Aorta (tissue), 5 donors: Measurements from ENCODE around the gene KRTAP4-11. TPM values are rescaled to one million over a fixed set of nuclear protein-coding genes. Genes with fewer than 3 reads are reported as not detected.
"Not testable (repeated sequence)": the region's sequence is repeated elsewhere in the genome, so short reads cannot be mapped to it uniquely, and the experiment has no call there.

Experiments used
- ATAC-seq: fragments of 200-7000 bp; cut with Tn5 transposase; one replicate; pipeline ENCODE4 v1.9.1; 2022; ENCODE audit warnings: moderate library complexity; ENCODE audit not compliant: low FRiP score
- DNase-seq, 2 donors: peaks; one replicate each; pipeline ENCODE4 v3.0.0-alpha.2; 2020
- H3K27ac ChIP-seq, 2 donors: one replicate each; pipeline ENCODE4 v1.5.1; 2013; ENCODE audit warnings: low read length in 2 of 2, mild to moderate bottlenecking in 2 of 2, moderate library complexity in 2 of 2, control low read depth in 1 of 2, inconsistent platforms in 1 of 2, low read depth in 1 of 2
- H3K27me3 ChIP-seq, 2 donors: one replicate each; pipeline ENCODE4 v1.6.1; 2013; ENCODE audit warnings: control low read depth in 1 of 2, low read length in 1 of 2, mild to moderate bottlenecking in 1 of 2, moderate library complexity in 1 of 2; ENCODE audit not compliant: insufficient read depth in 2 of 2, control insufficient read depth in 1 of 2
- H3K36me3 ChIP-seq, 2 donors: one replicate each; pipeline ENCODE4 v1.6.1; 2013; ENCODE audit warnings: control low read depth in 1 of 2, low read length in 1 of 2, mild to moderate bottlenecking in 1 of 2; ENCODE audit not compliant: insufficient read depth in 2 of 2, control insufficient read depth in 1 of 2
- H3K4me1 ChIP-seq, 2 donors: one replicate each; pipeline ENCODE4 v1.6.1; 2013; ENCODE audit warnings: low read length in 2 of 2, control low read depth in 1 of 2, mild to moderate bottlenecking in 1 of 2, moderate library complexity in 1 of 2; ENCODE audit not compliant: insufficient read depth in 2 of 2, control insufficient read depth in 1 of 2
- H3K4me3 ChIP-seq, 2 donors: one replicate each; pipeline ENCODE4 v1.5.1; 2013; ENCODE audit warnings: low read length in 2 of 2, control low read depth in 1 of 2, mild to moderate bottlenecking in 1 of 2
- H3K9me3 ChIP-seq: one replicate; pipeline ENCODE4 v1.6.1; 2013; ENCODE audit warnings: mild to moderate bottlenecking, low read length; ENCODE audit not compliant: control insufficient read depth
- WGBS, 2 donors: extraction: QIAGEN DNeasy Blood & Tissue Kit; methylation state at CpG; one replicate each; pipeline ENCODE4 v1.1.7; 2013; 5-methylcytosine and 5-hydroxymethylcytosine counted together
- intact Hi-C, 2 donors: fragments of 100-400 bp; cut with DNase I; formaldehyde crosslinking; loops; one replicate each; pipeline versions ENCODE4 v1.14.2 to v1.15.0; 2022
- polyA plus RNA-seq, 2 donors: library from polyadenylated mRNA; stranded (reverse); fragments of 200-250 nt; gene quantifications; one replicate each; pipeline ENCODE4 v1.2.3, GENCODE V29; 2013
- total RNA-seq, 2 donors: library from RNA; stranded (reverse); fragmentation: NEBNext Ultra II Directional; extraction: Animal tissue kit (Norgen Biotek cat#: 25700); gene quantifications; one replicate each; pipeline ENCODE4 v1.2.1, GENCODE V29; 2021
- donor health status: healthy with polysubstance abuse.
- donor health status: Bipolar disorder and iron deficiency.
- donor health status: DM: no; HTN: no; CAD: no.
- donor health status: DM: no; HTN: no; CAD: no.
- donor health status: DM: yes; HTN: yes; CAD: no.

Gene KRTAP4-11
- total and polyA plus RNA-seq, 4 donors: not detected

- no peaks in the 10 kb centered on the region for H3K4me1 ChIP-seq
- no peak overlapping the region for H3K27ac ChIP-seq
- intact Hi-C loops: no loop called here
- ATAC-seq (no peak), DNase-seq (no peak)
- WGBS, 2 donors: 83 to 87% methylated on average over 3 of the region's 3 CpGs
- no peaks in the 10 kb centered on the region for H3K27me3 ChIP-seq
- H3K36me3 ChIP-seq: no peaks in the 10 kb centered on the region
- H3K9me3 ChIP-seq: no peaks in the 10 kb centered on the region
- H3K4me3 ChIP-seq: no peak overlapping the region
Observed at GRCh38 chr17:41131979-41132378, 13.8 kb upstream of the KRTAP4-11 start.

GRCh38 chr17:41127371-41127770 lies 9.2 kb upstream of the KRTAP4-11 start:
- Histone ChIP-seq H3K27ac (no peak overlapping the region), H3K36me3 (no peaks in the 10 kb centered on the region), H3K4me3 (no peak overlapping the region), H3K27me3 (no peaks in the 10 kb centered on the region), H3K9me3 (no peaks in the 10 kb centered on the region), H3K4me1 (no peaks in the 10 kb centered on the region)
- WGBS, 2 donors: 68% methylated on average over 1 of the region's 1 CpG
- intact Hi-C loops: no loop called here
- ATAC-seq (no peak), DNase-seq (no peak)

GRCh38 chr17:41126412-41126811 lies 8.2 kb upstream of the KRTAP4-11 start:
- WGBS, 2 donors: 83 to 84% methylated on average over 3 of the region's 3 CpGs
- H3K27ac ChIP-seq: no peak overlapping the region
- no peaks in the 10 kb centered on the region for H3K36me3 ChIP-seq
- intact Hi-C loops: no loop called here
- H3K27me3 ChIP-seq: no peaks in the 10 kb centered on the region
- no peak for DNase-seq
- no peaks in the 10 kb centered on the region for H3K4me1 ChIP-seq
- no peaks in the 10 kb centered on the region for H3K9me3 ChIP-seq
- no peak overlapping the region for H3K4me3 ChIP-seq
- ATAC-seq: no peak

- Histone ChIP-seq H3K36me3 (no peaks in the 10 kb centered on the region), H3K27ac (no peak overlapping the region), H3K9me3 (no peaks in the 10 kb centered on the region), H3K27me3 (no peaks in the 10 kb centered on the region), H3K4me1 (no peaks in the 10 kb centered on the region), H3K4me3 (no peak overlapping the region)
- ATAC-seq (no peak), DNase-seq (no peak)
- WGBS, 2 donors: 67 to 90% methylated on average over 2 of the region's 2 CpGs
- intact Hi-C loops: no loop called here
Observed at GRCh38 chr17:41125064-41125463, 6.9 kb upstream of the KRTAP4-11 start.

- H3K4me1 ChIP-seq, DNase-seq, intact Hi-C loops, H3K4me3 ChIP-seq, ATAC-seq, H3K9me3 ChIP-seq, H3K36me3 ChIP-seq, H3K27ac ChIP-seq, H3K27me3 ChIP-seq: not testable (repeated sequence)
- whole genome bisulfite sequencing, 2 donors: 69 to 70% methylated on average over 3 of the region's 3 CpGs
Observed at GRCh38 chr17:41123991-41124371, 5.8 kb upstream of the KRTAP4-11 start, which contains the start of gene KRTAP4-12. TSS of gene KRTAP4-12 (minus strand) at chr17:41124182. CDS start at chr17:41124122, 60 bp downstream.

GRCh38 chr17:41123292-41123990 lies 5.3 kb upstream of the KRTAP4-11 start:
- H3K27me3 ChIP-seq, H3K9me3 ChIP-seq, H3K27ac ChIP-seq, H3K4me1 ChIP-seq, DNase-seq, intact Hi-C loops, ATAC-seq, H3K4me3 ChIP-seq, H3K36me3 ChIP-seq: not testable (repeated sequence)
- 76 to 78% methylated on average over 9 to 12 of the region's 12 CpGs for WGBS, 2 donors

GRCh38 chr17:41121742-41122141 lies 3.6 kb upstream of the KRTAP4-11 start:
- Histone ChIP-seq H3K36me3 (no peaks in the 10 kb centered on the region), H3K27ac (no peak overlapping the region), H3K4me1 (no peaks in the 10 kb centered on the region), H3K9me3 (no peaks in the 10 kb centered on the region), H3K4me3 (no peak overlapping the region), H3K27me3 (no peaks in the 10 kb centered on the region)
- intact Hi-C loops: no loop called here
- DNase-seq (no peak), ATAC-seq (no peak)
- WGBS, 2 donors: 83 to 91% methylated on average over 2 of the region's 2 CpGs

- H3K9me3 ChIP-seq, H3K27ac ChIP-seq, H3K4me3 ChIP-seq, H3K36me3 ChIP-seq, DNase-seq, ATAC-seq, intact Hi-C loops, H3K27me3 ChIP-seq, H3K4me1 ChIP-seq: not testable (repeated sequence)
- WGBS, 2 donors: 58 to 64% methylated on average over 11 of the region's 11 CpGs
Observed at GRCh38 chr17:41119696-41120690, 1.8 kb upstream of the KRTAP4-11 start.
